Measurements from ENCODE around the gene VDAC1. TPM values are rescaled to one million over a fixed set of nuclear protein-coding genes. Genes with fewer than 3 reads are reported as not detected.
A peak's percentile ranks its signal among the peaks of the same experiment; 100 is the strongest.

VDAC1 gene
- polyA plus RNA-seq, 1 donor: 255 TPM

- Histone ChIP-seq H3K36me3 (ENCODE audit: control insufficient read depth, insufficient read depth, low read length) (peaks cover 16% of the 10 kb centered on the region), H3K4me1 (ENCODE audit: control insufficient read depth, insufficient read depth, low read length) (peaks cover 55% of the 10 kb centered on the region), H3K27ac (ENCODE audit: low read length) (no peak overlapping the region)
Measured at GRCh38 chr5:133996683-133997252, 8.0 kb downstream of the VDAC1 start.

GRCh38 chr5:133995883-133996563 lies 8.8 kb downstream of the VDAC1 start:
- no CpG with 5 or more reads among the region's 7 CpGs for WGBS (ENCODE audit: insufficient coverage, low lambda C conversion rate)
- Histone ChIP-seq H3K4me3 (ENCODE audit: low read length) (no peak overlapping the region), H3K4me1 (ENCODE audit: control insufficient read depth, insufficient read depth, low read length) (peaks cover 47% of the 10 kb centered on the region), H3K27me3 (ENCODE audit: control insufficient read depth, insufficient read depth, low read length) (no peaks in the 10 kb centered on the region), H3K36me3 (ENCODE audit: control insufficient read depth, insufficient read depth, low read length) (peaks cover 18% of the 10 kb centered on the region), H3K9me3 (ENCODE audit: control insufficient read depth, low read depth, low read length) (no peaks in the 10 kb centered on the region), H3K27ac (ENCODE audit: low read length) (peak overlapping the region; percentile 49)
- DNase-seq: peak in 1 of 2 donors; percentile 15

More at GRCh38 chr5:133996683-133997252, 8.0 kb downstream of the VDAC1 start:
- Histone ChIP-seq H3K9me3 (ENCODE audit: control insufficient read depth, low read depth, low read length) (no peaks in the 10 kb centered on the region), H3K27me3 (ENCODE audit: control insufficient read depth, insufficient read depth, low read length) (no peaks in the 10 kb centered on the region), H3K4me3 (ENCODE audit: low read length) (no peak overlapping the region)
- DNase-seq: no peak
- no CpG with 5 or more reads among the region's 3 CpGs for WGBS (ENCODE audit: insufficient coverage, low lambda C conversion rate)

- Histone ChIP-seq H3K36me3 (ENCODE audit: control insufficient read depth, insufficient read depth, low read length) (peaks cover 21% of the 10 kb centered on the region), H3K27me3 (ENCODE audit: control insufficient read depth, insufficient read depth, low read length) (no peaks in the 10 kb centered on the region), H3K9me3 (ENCODE audit: control insufficient read depth, low read depth, low read length) (no peaks in the 10 kb centered on the region), H3K4me1 (ENCODE audit: control insufficient read depth, insufficient read depth, low read length) (peaks cover 41% of the 10 kb centered on the region), H3K27ac (ENCODE audit: low read length) (peak overlapping the region; percentile 49), H3K4me3 (ENCODE audit: low read length) (no peak overlapping the region)
- DNase-seq: peak; percentile 42 to 69
- 80% methylated on average over 2 of the region's 8 CpGs for WGBS (ENCODE audit: insufficient coverage, low lambda C conversion rate)
Measured at GRCh38 chr5:133995341-133995740, 9.4 kb downstream of the VDAC1 start.

GRCh38 chr5:133994990-133995333 lies 9.8 kb downstream of the VDAC1 start:
- no CpG with 5 or more reads among the region's 6 CpGs for WGBS (ENCODE audit: insufficient coverage, low lambda C conversion rate)
- Histone ChIP-seq H3K27me3 (ENCODE audit: control insufficient read depth, insufficient read depth, low read length) (no peaks in the 10 kb centered on the region), H3K36me3 (ENCODE audit: control insufficient read depth, insufficient read depth, low read length) (peaks cover 23% of the 10 kb centered on the region), H3K4me3 (ENCODE audit: low read length) (no peak overlapping the region), H3K9me3 (ENCODE audit: control insufficient read depth, low read depth, low read length) (no peaks in the 10 kb centered on the region), H3K4me1 (ENCODE audit: control insufficient read depth, insufficient read depth, low read length) (peaks cover 37% of the 10 kb centered on the region), H3K27ac (ENCODE audit: low read length) (peak overlapping the region; percentile 49)
- DNase-seq: no peak

GRCh38 chr5:133994297-133994989 lies 10.3 kb downstream of the VDAC1 start:
- WGBS (ENCODE audit: insufficient coverage, low lambda C conversion rate): no CpG with 5 or more reads among the region's 9 CpGs
- no peak for DNase-seq
- Histone ChIP-seq H3K27me3 (ENCODE audit: control insufficient read depth, insufficient read depth, low read length) (no peaks in the 10 kb centered on the region), H3K36me3 (ENCODE audit: control insufficient read depth, insufficient read depth, low read length) (peaks cover 27% of the 10 kb centered on the region), H3K9me3 (ENCODE audit: control insufficient read depth, low read depth, low read length) (no peaks in the 10 kb centered on the region), H3K4me1 (ENCODE audit: control insufficient read depth, insufficient read depth, low read length) (peaks cover 34% of the 10 kb centered on the region), H3K27ac (ENCODE audit: low read length) (peak overlapping the region; percentile 49), H3K4me3 (ENCODE audit: low read length) (no peak overlapping the region)

GRCh38 chr5:133993185-133993936 lies 11.4 kb downstream of the VDAC1 start:
- H3K36me3 ChIP-seq (ENCODE audit: control insufficient read depth, insufficient read depth, low read length): peaks cover 34% of the 10 kb centered on the region
- H3K9me3 ChIP-seq (ENCODE audit: control insufficient read depth, low read depth, low read length): no peaks in the 10 kb centered on the region
- no peaks in the 10 kb centered on the region for H3K27me3 ChIP-seq (ENCODE audit: control insufficient read depth, insufficient read depth, low read length)
- H3K4me1 ChIP-seq (ENCODE audit: control insufficient read depth, insufficient read depth, low read length): peaks cover 34% of the 10 kb centered on the region
- no peak overlapping the region for H3K4me3 ChIP-seq (ENCODE audit: low read length)
- no peak overlapping the region for H3K27ac ChIP-seq (ENCODE audit: low read length)
- DNase-seq: no peak
- no CpG with 5 or more reads among the region's 2 CpGs for WGBS (ENCODE audit: insufficient coverage, low lambda C conversion rate)

- DNase-seq: no peak
- Histone ChIP-seq H3K27me3 (ENCODE audit: control insufficient read depth, insufficient read depth, low read length) (no peaks in the 10 kb centered on the region), H3K4me1 (ENCODE audit: control insufficient read depth, insufficient read depth, low read length) (peaks cover 34% of the 10 kb centered on the region), H3K36me3 (ENCODE audit: control insufficient read depth, insufficient read depth, low read length) (peaks cover 37% of the 10 kb centered on the region), H3K9me3 (ENCODE audit: control insufficient read depth, low read depth, low read length) (no peaks in the 10 kb centered on the region), H3K27ac (ENCODE audit: low read length) (no peak overlapping the region), H3K4me3 (ENCODE audit: low read length) (no peak overlapping the region)
- no CpG with 5 or more reads among the region's 8 CpGs for WGBS (ENCODE audit: insufficient coverage, low lambda C conversion rate)
Measured at GRCh38 chr5:133992429-133993155, 12.2 kb downstream of the VDAC1 start.

- Histone ChIP-seq H3K9me3 (ENCODE audit: control insufficient read depth, low read depth, low read length) (no peaks in the 10 kb centered on the region), H3K4me1 (ENCODE audit: control insufficient read depth, insufficient read depth, low read length) (peaks cover 27% of the 10 kb centered on the region), H3K27ac (ENCODE audit: low read length) (no peak overlapping the region), H3K36me3 (ENCODE audit: control insufficient read depth, insufficient read depth, low read length) (peaks cover 45% of the 10 kb centered on the region), H3K27me3 (ENCODE audit: control insufficient read depth, insufficient read depth, low read length) (no peaks in the 10 kb centered on the region), H3K4me3 (ENCODE audit: low read length) (no peak overlapping the region)
- no CpG with 5 or more reads among the region's 5 CpGs for WGBS (ENCODE audit: insufficient coverage, low lambda C conversion rate)
- DNase-seq: no peak
Measured at GRCh38 chr5:133991171-133991910, 13.4 kb downstream of the VDAC1 start.

- no CpG with 5 or more reads among the region's 6 CpGs for WGBS (ENCODE audit: insufficient coverage, low lambda C conversion rate)
- no peak overlapping the region for H3K4me3 ChIP-seq (ENCODE audit: low read length)
- no peak overlapping the region for H3K27ac ChIP-seq (ENCODE audit: low read length)
- no peak for DNase-seq
- peaks cover 50% of the 10 kb centered on the region for H3K36me3 ChIP-seq (ENCODE audit: control insufficient read depth, insufficient read depth, low read length)
- H3K9me3 ChIP-seq (ENCODE audit: control insufficient read depth, low read depth, low read length): no peaks in the 10 kb centered on the region
- H3K27me3 ChIP-seq (ENCODE audit: control insufficient read depth, insufficient read depth, low read length): no peaks in the 10 kb centered on the region
- peaks cover 18% of the 10 kb centered on the region for H3K4me1 ChIP-seq (ENCODE audit: control insufficient read depth, insufficient read depth, low read length)
Measured at GRCh38 chr5:133990396-133990795, 14.4 kb downstream of the VDAC1 start.

All from large intestine (tissue), 3 donors.